Endothelial cell of umbilical vein (primary cell): Measurements from ENCODE around the gene DSG1. TPM values are rescaled to one million over a fixed set of nuclear protein-coding genes. Genes with fewer than 3 reads are reported as not detected.

Source experiments
- BruUV-seq: library from RNA; stranded (reverse); fragments of 400-500 nt; replicated peaks from 2 replicates; lab custom pipeline; 2021; lab: Mats Ljungman, UMichigan
- CTCF ChIA-PET: fragments of 300-600, 350-600 bp; sonication (Branson Sonifier 250); formaldehyde crosslinking; loops from one replicate; lab custom pipeline; 2021; ENCODE audit warnings: antibody characterized with exemption, inconsistent platforms; lab: Charles Lee
- POLR2A ChIA-PET: fragments of 300-600, 350-600 bp; sonication (Branson Sonifier 250); formaldehyde crosslinking; loops from one replicate; lab custom pipeline; 2021; ENCODE audit warnings: antibody characterized with exemption, inconsistent platforms; lab: Charles Lee
- DNase-seq: peaks from one replicate; pipeline ENCODE4 v3.0.0-alpha.2; 2011; ENCODE audit warnings: low read depth, low spot score
- FAIRE-seq: peaks from 2 replicates; lab custom pipeline; 2011; peaks lifted over from hg19 to GRCh38; lab: Jason Lieb, UNC
- H2AFZ ChIP-seq: 2 replicates; pipeline ENCODE4 v1.6.0; 2012; ENCODE audit warnings: low read depth, low read length, control low read depth, inconsistent platforms
- H3K27ac ChIP-seq: 2 replicates; pipeline ENCODE4 v1.5.1; 2011; ENCODE audit warnings: low read depth, mild to moderate bottlenecking, control low read depth, low read length, moderate library complexity; ENCODE audit not compliant: insufficient read depth
- H3K27me3 ChIP-seq, 2 experiments: 2 replicates each; pipeline versions ENCODE4 v1.6.0 to v1.6.1; 2011; ENCODE audit warnings: low read length in 2 of 2, mixed read lengths in 1 of 2; ENCODE audit not compliant: control insufficient read depth in 2 of 2, insufficient read depth in 2 of 2
- H3K36me3 ChIP-seq, 2 experiments: 2 replicates in 1 of 2; 3 replicates in 1 of 2; pipeline ENCODE4 v1.5.1; 2011; ENCODE audit warnings: low read length in 2 of 2, mild to moderate bottlenecking in 1 of 2, moderate library complexity in 1 of 2; ENCODE audit not compliant: control insufficient read depth in 2 of 2, insufficient read depth in 2 of 2; ENCODE audit errors: extremely low read depth in 1 of 2
- H3K4me1 ChIP-seq: 3 replicates; pipeline ENCODE4 v1.5.1; 2011; ENCODE audit warnings: mild to moderate bottlenecking, low read length; ENCODE audit not compliant: control insufficient read depth, insufficient read depth; ENCODE audit errors: extremely low read depth
- H3K4me2 ChIP-seq: 2 replicates; pipeline ENCODE4 v1.6.1; 2011; ENCODE audit warnings: low read length, control low read depth, mixed read lengths; ENCODE audit not compliant: insufficient read depth
- H3K4me3 ChIP-seq, 3 experiments: fragments of 200-600 bp in 1 of 3; sonication (generic), shearing (Covaris generic) in 1 of 3; replicated peaks in 1 of 3; 2 replicates each; pipeline ENCODE4 v1.5.1; 2011 to 2016; ENCODE audit warnings: control low read depth in 3 of 3, low read length in 3 of 3, mild to moderate bottlenecking in 2 of 3, inconsistent platforms in 1 of 3, low read depth in 1 of 3, moderate library complexity in 1 of 3; ENCODE audit not compliant: insufficient read depth in 1 of 3
- H3K79me2 ChIP-seq: 2 replicates; pipeline ENCODE4 v1.6.0; 2012; ENCODE audit warnings: low read length, inconsistent platforms; ENCODE audit not compliant: control insufficient read depth, insufficient read depth
- H3K9ac ChIP-seq: replicated peaks from 2 replicates; pipeline ENCODE3; 2011; ENCODE audit warnings: low read length, control low read depth; ENCODE audit not compliant: insufficient read depth; ENCODE audit errors: extremely low read depth
- H3K9me1 ChIP-seq: replicated peaks from 3 replicates; pipeline ENCODE4 v1.6.0; 2011; ENCODE audit warnings: mild to moderate bottlenecking, low read length; ENCODE audit not compliant: control insufficient read depth, insufficient read depth; ENCODE audit errors: extremely low read depth
- H3K9me3 ChIP-seq: replicated peaks from 2 replicates; pipeline ENCODE4 v1.5.1; 2012; ENCODE audit warnings: low read length, inconsistent platforms; ENCODE audit not compliant: control insufficient read depth, insufficient read depth
- H4K20me1 ChIP-seq: replicated peaks from 2 replicates; pipeline ENCODE3; 2011; ENCODE audit warnings: mild to moderate bottlenecking, low read length; ENCODE audit not compliant: control insufficient read depth, insufficient read depth; ENCODE audit errors: extremely low read depth
- EZH2 ChIP-seq: IDR thresholded peaks from 2 replicates; pipeline ENCODE4 v1.6.1; 2012; ENCODE audit warnings: borderline replicate concordance, low read depth, mild to moderate bottlenecking, moderate library complexity, low read length, inconsistent platforms; ENCODE audit not compliant: severe bottlenecking
- FOS ChIP-seq: IDR thresholded peaks from 2 replicates; pipeline ENCODE4 v1.6.1; 2011; ENCODE audit warnings: mild to moderate bottlenecking, low read length, moderate library complexity, borderline replicate concordance; ENCODE audit not compliant: insufficient read depth
- GATA2 ChIP-seq: IDR thresholded peaks from 2 replicates; pipeline ENCODE4 v1.7.0; 2011; ENCODE audit warnings: low read depth, mild to moderate bottlenecking, moderate library complexity, mixed read lengths, low read length; ENCODE audit not compliant: insufficient read length, insufficient read depth
- JUN ChIP-seq: IDR thresholded peaks from 2 replicates; pipeline ENCODE4 v1.6.1; 2011; ENCODE audit warnings: borderline replicate concordance, low read depth; ENCODE audit not compliant: insufficient read length, insufficient read depth
- MYC ChIP-seq: IDR thresholded peaks from one replicate; pipeline ENCODE4 v1.6.1; 2011; ENCODE audit warnings: mild to moderate bottlenecking, low read depth, low read length
- POLR2A ChIP-seq: IDR thresholded peaks from 2 replicates; pipeline ENCODE4 v1.6.1; 2012; ENCODE audit warnings: low read depth, mild to moderate bottlenecking, control low read depth, low read length
- POLR2AphosphoS5 ChIP-seq: IDR thresholded peaks from 2 replicates; pipeline ENCODE4 v1.6.1; 2012; ENCODE audit warnings: low read depth, mild to moderate bottlenecking, control low read depth, low read length, moderate library complexity; ENCODE audit not compliant: insufficient read depth
- dilution Hi-C: fragments of 300-500 bp; cut with MboI; formaldehyde crosslinking; loops from one replicate; pipeline ENCODE4 v1.15.0; 2019; ENCODE audit warnings: low sequenced_read_pairs; ENCODE audit not compliant: extremely low pct_ligation_motif_present
- intact Hi-C: fragments of 100-400 bp; cut with micrococcal nuclease; formaldehyde crosslinking; loops from one replicate; pipeline ENCODE4 v1.10.0; 2022
- polyA plus RNA-seq, 4 experiments: library from polyadenylated mRNA; depleted of rRNA in 3 of 4; stranded (reverse) in 3 of 4; unstranded in 1 of 4; fragments of >200 nt; gene quantifications; 2 replicates each; pipeline versions ENCODE4 v1.2.1 to v1.2.3, GENCODE V29; 2011 to 2012; ENCODE audit warnings: missing spikeins in 1 of 4
- total RNA-seq: library from RNA; stranded (reverse); gene quantifications from 2 replicates; pipeline ENCODE4 v1.2.3, GENCODE V29; 2021
- TF ChIP-seq, protein P1 (sequence below): IDR thresholded peaks from 2 replicates; pipeline ENCODE4 v1.6.1; 2011; ENCODE audit not compliant: insufficient read depth, insufficient read length
- TF ChIP-seq, protein P2 (sequence below), 2 donors: IDR thresholded peaks; 1 replicate in 1 of 2; 2 replicates in 1 of 2; pipeline ENCODE4 v1.5.1; 2011; ENCODE audit warnings: low read length in 2 of 2, mild to moderate bottlenecking in 2 of 2, moderate library complexity in 2 of 2, control low read depth in 1 of 2, inconsistent platforms in 1 of 2, low read depth in 1 of 2; ENCODE audit not compliant: insufficient read depth in 1 of 2; ENCODE audit errors: extremely low read depth in 1 of 2

The DSG1 gene
- total and polyA plus RNA-seq, 2 donors (not counting 3 experiments of a cell fraction or from before 2014, with no cell fraction given) = not detected

DNA sequence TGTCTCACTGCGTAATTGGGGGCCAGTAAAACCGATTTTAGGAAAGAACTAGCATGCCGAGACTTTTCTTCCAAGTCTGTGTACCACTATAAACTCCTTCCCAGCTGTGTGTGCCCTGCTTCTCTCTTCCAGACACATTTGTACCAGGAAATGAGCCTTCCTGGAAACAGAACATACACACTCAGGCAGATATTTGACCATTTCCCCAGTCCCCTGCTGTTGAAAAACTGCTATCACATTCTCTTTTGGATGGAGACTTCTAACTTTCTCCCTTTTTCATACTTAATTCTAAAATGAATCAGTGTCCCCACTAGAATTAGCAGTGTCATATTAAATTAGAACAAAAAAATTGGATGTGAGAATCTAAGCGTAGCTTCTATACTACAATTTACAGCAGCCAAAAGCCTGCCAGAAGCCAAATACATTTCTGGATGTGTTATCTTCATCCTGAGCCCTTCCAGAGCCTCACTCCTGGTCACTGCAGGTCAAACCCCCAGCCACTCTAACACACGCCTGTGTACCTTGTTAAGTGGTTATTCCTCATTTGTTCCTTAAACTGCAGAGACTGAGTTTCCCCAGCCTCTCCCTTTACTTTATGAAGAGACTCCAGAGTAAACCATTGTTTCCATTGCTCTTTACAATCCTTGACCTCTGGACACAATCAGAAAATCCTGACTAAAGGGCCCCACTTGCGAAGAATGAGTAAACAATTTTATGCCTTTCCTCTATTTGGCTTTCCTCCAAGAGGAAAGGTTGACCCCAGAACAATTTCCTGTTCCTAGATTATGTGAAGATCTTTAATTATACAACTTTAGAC, 79.0 kb downstream of the DSG1 start:
- no peak overlapping the region for H3K4me3 ChIP-seq
- H3K9ac ChIP-seq = no peak overlapping the region
- H3K9me3 ChIP-seq = no peaks in the 10 kb centered on the region
- no peaks in the 10 kb centered on the region for H4K20me1 ChIP-seq
- dilution Hi-C loops = no loop called here
- no peak overlapping the region for H3K4me2 ChIP-seq
- FAIRE-seq (no peak), DNase-seq (peak; percentile 36)
- H3K9me1 ChIP-seq = no peaks in the 10 kb centered on the region
- BruUV-seq = no TSS peak
- no peaks in the 10 kb centered on the region for H3K79me2 ChIP-seq
- H3K36me3 ChIP-seq = no peaks in the 10 kb centered on the region
- POLR2A ChIA-PET = no interaction called here
- no peaks in the 10 kb centered on the region for H3K4me1 ChIP-seq
- TF ChIP-seq JUN (no peak), POLR2AphosphoS5 (no peak), EZH2 (no peak), GATA2 (no peak), POLR2A (no peak), MYC (no peak), FOS (no peak)
- TF ChIP-seq, protein P1, sequence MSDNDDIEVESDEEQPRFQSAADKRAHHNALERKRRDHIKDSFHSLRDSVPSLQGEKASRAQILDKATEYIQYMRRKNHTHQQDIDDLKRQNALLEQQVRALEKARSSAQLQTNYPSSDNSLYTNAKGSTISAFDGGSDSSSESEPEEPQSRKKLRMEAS = no peak
- TF ChIP-seq, protein P2, sequence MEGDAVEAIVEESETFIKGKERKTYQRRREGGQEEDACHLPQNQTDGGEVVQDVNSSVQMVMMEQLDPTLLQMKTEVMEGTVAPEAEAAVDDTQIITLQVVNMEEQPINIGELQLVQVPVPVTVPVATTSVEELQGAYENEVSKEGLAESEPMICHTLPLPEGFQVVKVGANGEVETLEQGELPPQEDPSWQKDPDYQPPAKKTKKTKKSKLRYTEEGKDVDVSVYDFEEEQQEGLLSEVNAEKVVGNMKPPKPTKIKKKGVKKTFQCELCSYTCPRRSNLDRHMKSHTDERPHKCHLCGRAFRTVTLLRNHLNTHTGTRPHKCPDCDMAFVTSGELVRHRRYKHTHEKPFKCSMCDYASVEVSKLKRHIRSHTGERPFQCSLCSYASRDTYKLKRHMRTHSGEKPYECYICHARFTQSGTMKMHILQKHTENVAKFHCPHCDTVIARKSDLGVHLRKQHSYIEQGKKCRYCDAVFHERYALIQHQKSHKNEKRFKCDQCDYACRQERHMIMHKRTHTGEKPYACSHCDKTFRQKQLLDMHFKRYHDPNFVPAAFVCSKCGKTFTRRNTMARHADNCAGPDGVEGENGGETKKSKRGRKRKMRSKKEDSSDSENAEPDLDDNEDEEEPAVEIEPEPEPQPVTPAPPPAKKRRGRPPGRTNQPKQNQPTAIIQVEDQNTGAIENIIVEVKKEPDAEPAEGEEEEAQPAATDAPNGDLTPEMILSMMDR (IDR thresholded peaks at IDR 0.05; ENCODE audit: extremely low read depth in 1 of 2, insufficient read depth in 1 of 2, low read depth in 1 of 2, low read length in 2 of 2) = no peak
- CTCF ChIA-PET = no interaction called here
- intact Hi-C loops = no loop called here
- no peak overlapping the region for H2AFZ ChIP-seq
- no peaks in the 10 kb centered on the region for H3K27me3 ChIP-seq
- H3K27ac ChIP-seq = no peak overlapping the region
